GM21367 (cell line): ENCODE measurements around the gene CDH4.

Experiments used
- ATAC-seq: cut with Tn5 transposase; IDR thresholded peaks from one replicate; pipeline ENCODE4 v1.9.1; 2021; ENCODE audit not compliant: unreplicated experiment

CDH4 gene

GRCh38 chr20:61878478-61879302, 626.6 kb downstream of the CDH4 start:
- no peak for ATAC-seq

DNA sequence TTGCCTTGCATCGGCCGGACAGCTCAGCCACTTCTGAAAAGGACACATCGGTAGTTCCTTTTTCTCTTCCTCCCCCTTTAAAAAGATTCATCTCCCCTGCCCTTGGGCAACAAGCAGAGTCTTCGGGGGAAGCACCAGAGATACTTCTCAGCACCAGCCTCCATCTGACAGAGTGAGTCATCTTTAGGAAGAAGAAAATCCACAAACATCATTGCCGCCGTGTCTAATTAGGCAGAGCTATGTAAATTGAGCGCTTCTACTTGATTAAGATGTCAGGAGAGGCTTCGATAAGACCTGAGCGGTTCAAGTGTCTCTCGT, 627.2 kb downstream of the CDH4 start:
- no peak for ATAC-seq

DNA sequence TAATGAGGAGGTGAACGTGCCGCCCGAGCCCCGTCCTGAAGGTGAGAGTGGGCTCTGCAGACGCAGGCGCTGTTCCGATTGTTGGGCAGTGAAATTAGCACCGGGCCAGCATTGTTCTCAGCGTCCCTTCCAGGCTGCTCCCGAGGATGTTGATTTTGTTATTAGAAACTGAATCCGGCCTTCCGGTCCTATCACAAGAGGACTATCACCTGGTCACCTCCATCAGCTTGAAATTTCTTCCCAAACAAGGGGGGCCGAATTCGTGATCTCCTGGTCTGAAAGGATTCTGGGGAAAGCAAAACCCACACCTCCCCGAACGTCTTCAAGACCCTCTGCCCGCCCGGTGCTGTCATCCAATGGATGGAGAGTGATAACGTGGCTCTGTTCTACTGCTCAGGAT, 627.6 kb downstream of the CDH4 start:
- no peak for ATAC-seq

DNA sequence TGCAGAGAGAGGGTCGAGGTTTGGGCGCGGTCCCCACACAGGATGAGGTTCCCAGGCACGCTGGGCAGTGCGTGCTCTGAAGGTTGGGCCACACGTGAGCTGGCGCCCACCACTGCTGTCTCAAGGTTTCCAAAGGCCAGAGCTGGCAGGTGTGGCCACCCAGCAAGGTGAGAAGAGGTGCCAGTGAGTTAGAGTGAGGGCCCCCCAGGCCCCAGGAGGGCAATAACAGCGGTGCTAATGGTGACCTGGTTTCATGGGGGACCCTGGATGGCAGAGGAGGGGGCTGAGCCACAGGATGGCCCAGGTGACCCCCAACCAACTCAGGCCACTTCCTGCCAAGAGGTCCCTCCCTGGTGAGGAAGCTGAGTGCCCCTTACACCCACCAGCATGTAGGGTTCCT, 628.6 kb downstream of the CDH4 start:
- no peak for ATAC-seq

DNA sequence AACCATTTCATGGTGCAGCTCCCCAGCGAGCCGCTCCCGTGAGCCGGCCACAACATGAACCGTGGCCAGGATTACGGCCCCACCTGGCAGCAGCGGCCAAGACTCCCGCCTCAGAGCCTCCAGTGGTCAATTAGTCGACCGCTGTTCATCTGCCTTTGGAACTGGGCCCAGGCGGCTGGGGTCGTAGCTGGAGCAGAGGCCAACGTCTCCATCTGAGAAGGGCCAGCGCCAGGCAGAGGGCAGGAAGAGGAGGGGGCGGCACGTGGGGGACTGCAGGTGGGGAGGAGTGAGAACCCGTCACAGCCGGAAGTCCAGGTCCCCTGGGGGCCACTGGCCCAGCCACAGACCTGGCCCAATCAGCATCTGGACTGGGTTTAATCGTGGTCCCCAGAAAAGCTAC, 629.4 kb downstream of the CDH4 start:
- no peak for ATAC-seq

GRCh38 chr20:61881861-61882260, 629.8 kb downstream of the CDH4 start:
- no peak for ATAC-seq

- ATAC-seq = no peak
These were observed 630.9 kb downstream of the CDH4 start for GRCh38 chr20:61882716-61883615.

GRCh38 chr20:61883857-61884393, 631.9 kb downstream of the CDH4 start:
- ATAC-seq = no peak

- ATAC-seq = no peak
These were observed 632.7 kb downstream of the CDH4 start for GRCh38 chr20:61884571-61885389.

DNA sequence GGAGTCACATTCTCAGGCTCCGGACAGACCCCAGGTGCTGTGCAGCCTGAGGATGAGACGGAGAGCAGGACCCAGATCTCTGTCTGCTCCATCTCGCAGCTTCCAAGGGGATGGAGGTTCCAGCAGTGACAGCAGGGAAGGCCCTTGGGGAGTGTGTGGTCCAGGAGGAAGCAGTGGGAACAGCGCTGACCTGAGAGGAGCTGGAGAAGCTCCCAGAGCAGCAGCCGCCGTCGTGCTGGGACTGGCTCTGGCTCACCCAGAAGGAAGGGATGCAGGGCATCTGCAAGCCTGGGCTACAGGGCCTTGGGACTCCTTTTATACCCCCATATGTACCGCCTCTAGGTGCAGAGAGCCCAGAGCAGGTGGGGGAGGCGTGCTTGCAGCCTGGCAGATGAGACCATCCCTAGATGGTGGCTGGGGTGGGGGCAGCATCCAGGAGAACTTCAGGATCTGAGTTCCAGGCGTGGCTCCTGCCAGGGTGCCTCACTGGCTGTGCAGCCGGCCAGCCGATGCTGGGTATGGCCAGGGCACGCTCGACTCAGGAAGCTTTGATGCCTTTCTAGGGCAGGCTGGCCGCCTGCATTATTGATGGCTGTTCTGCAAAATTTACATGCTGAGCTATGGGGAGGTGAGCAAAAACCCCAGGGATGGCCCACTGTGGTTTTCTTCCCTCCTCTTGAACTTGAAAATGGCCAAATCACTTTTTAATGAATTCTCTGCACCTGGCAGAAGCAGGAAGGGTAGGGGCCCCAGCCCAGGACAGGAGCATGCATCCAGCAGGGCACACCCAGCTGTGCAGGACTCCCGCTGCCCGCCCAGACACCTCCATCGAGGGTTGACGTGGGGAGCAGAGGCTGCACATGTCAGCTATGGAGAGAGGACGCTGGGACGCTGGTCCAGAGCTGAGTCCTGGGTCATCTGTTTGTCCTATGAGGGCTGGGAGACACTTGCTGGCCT, 634.0 kb downstream of the CDH4 start:
- ATAC-seq = no peak

DNA sequence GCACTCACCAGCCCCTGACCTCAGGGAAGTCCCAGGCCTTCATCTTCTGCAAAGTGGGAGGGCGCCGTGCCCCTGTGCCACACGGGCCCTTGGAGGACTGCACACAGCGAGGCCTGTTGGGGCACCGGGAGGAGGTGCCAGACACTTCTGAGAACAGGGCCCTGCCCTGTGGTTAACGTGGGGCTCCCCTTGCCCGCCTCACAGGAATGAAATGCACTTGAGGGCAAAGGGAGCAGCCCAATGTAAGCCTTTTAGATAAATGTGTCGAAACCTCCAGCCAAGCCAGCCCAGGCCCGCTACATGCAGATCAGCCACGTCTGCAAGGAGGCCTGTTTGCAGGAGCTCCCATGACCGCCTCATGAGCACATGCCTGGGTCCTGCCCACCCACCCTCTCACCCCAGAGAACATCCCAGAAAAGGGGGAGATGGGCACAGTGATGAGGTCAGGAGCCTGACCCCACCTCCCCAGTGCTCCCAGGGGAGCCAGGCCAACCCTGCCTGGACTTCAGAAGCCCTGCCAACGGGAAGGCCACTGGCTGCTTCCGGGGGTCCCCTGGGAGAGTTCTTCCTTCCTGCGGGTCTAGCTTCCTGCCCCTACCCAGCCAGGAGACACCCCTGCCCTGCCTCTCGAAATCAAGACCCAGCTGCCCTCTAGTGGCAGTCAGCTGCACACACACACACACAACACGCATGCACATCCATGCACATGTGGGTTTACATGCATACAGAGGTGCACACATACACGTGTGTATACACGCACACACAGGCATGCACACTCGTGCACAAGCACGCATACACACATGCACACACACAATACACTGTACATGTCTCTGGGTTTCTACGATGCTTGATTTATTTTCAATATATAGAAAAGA, 634.9 kb downstream of the CDH4 start:
- ATAC-seq = no peak

DNA sequence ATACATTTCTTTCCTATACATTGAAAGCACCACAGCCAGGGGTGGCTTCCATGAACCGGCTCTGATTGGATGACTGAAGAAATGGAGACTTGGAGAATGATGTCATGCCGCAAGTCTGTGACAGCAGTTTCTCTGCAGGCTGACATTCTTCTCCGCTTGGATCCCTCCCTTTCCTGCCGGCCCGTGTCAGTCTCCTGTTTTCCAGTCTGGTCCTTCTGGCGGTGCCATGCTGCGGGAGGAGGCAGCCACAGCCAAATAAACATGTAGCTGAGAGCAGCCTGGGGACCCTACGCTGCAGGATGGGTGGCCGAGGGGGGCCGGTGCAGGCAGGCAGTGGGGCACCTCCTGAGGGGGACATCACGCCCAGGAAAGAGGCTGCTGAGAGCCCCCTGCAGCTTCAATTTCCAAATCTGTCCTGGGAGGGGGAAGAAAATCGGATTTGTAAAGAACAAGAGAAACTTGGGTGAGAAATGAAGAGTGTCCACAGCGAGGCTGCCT, 635.6 kb downstream of the CDH4 start:
- no peak for ATAC-seq

DNA sequence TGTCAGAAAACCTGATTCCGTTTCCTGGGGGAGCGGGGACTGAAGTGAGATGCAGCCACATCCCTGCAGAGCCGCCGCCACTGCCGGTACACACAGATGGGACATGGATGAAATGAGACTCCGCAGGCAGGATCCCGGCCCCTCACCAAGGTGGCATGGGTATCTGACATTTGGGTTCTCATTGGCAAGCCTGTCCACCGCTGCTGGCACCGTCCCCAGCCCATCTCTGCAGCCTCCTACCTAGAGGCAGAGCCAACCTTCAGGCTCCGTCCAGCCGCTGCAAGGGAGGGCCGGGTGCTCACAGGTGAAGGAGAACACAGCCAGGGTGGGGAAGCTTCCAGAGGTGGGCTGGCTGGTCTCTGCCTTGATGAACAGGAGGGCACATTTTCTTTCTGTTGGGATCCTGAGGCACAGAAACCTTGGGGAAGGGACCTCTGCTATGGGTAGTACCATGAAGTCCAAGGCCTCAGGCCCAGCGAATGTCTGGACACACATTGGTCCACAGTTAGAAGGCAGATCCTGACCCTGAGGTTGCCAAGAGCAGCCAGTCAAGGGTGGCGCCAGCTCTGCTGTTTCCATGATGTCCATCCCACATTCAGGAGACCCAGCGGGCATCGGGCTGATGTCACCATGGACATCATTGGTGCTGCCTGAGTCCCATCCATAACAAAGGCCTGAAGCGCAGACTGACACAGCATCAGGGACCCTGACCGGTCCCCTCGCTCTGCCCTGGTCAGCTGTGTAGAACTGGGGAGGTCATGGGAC, 636.2 kb downstream of the CDH4 start:
- ATAC-seq = no peak

DNA sequence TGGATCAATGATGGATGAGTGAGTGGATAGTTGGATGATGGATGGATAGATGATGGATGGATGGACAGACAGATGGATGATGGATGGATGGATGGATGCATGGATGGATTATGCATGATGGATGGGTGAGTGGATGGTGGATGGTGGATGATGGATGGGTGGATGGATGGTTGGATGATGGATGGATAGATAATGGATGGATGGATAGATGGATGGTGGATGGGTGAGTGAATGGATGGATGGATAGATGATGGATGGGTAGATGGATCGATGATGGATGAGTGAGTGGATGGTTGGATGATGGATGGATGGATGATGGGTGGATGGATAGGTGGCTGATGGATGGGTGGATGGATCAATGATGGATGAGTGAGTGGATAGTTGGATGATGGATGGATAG, 637.6 kb downstream of the CDH4 start:
- no peak for ATAC-seq

- no peak for ATAC-seq
These were observed 638.1 kb downstream of the CDH4 start for GRCh38 chr20:61890210-61890609.

GRCh38 chr20:61891476-61891875, 639.4 kb downstream of the CDH4 start:
- ATAC-seq = no peak

- ATAC-seq = no peak
These were observed 640.0 kb downstream of the CDH4 start for GRCh38 chr20:61891916-61892649.
